Endothelial cell of umbilical vein (primary cell): Measurements from ENCODE around the gene TMCC3. TPM values are rescaled to one million over a fixed set of nuclear protein-coding genes. Genes with fewer than 3 reads are reported as not detected.
"Not testable (repeated sequence)": the region's sequence is repeated elsewhere in the genome, so short reads cannot be mapped to it uniquely, and the experiment has no call there.

Experiments used
- BruUV-seq: library from RNA; stranded (reverse); fragments of 400-500 nt; replicated peaks from 2 replicates; lab custom pipeline; 2021; lab: Mats Ljungman, UMichigan
- CTCF ChIA-PET: fragments of 300-600, 350-600 bp; sonication (Branson Sonifier 250); formaldehyde crosslinking; loops from one replicate; lab custom pipeline; 2021; ENCODE audit warnings: antibody characterized with exemption, inconsistent platforms; lab: Charles Lee
- POLR2A ChIA-PET: fragments of 300-600, 350-600 bp; sonication (Branson Sonifier 250); formaldehyde crosslinking; loops from one replicate; lab custom pipeline; 2021; ENCODE audit warnings: antibody characterized with exemption, inconsistent platforms; lab: Charles Lee
- DNase-seq: peaks from one replicate; pipeline ENCODE4 v3.0.0-alpha.2; 2011; ENCODE audit warnings: low read depth, low spot score
- FAIRE-seq: peaks from 2 replicates; lab custom pipeline; 2011; peaks lifted over from hg19 to GRCh38; lab: Jason Lieb, UNC
- H2AFZ ChIP-seq: 2 replicates; pipeline ENCODE4 v1.6.0; 2012; ENCODE audit warnings: low read depth, low read length, control low read depth, inconsistent platforms
- H3K27ac ChIP-seq: 2 replicates; pipeline ENCODE4 v1.5.1; 2011; ENCODE audit warnings: low read depth, mild to moderate bottlenecking, control low read depth, low read length, moderate library complexity; ENCODE audit not compliant: insufficient read depth
- H3K27me3 ChIP-seq, 2 experiments: 2 replicates each; pipeline versions ENCODE4 v1.6.0 to v1.6.1; 2011; ENCODE audit warnings: low read length in 2 of 2, mixed read lengths in 1 of 2; ENCODE audit not compliant: control insufficient read depth in 2 of 2, insufficient read depth in 2 of 2
- H3K36me3 ChIP-seq, 2 experiments: 2 replicates in 1 of 2; 3 replicates in 1 of 2; pipeline ENCODE4 v1.5.1; 2011; ENCODE audit warnings: low read length in 2 of 2, mild to moderate bottlenecking in 1 of 2, moderate library complexity in 1 of 2; ENCODE audit not compliant: control insufficient read depth in 2 of 2, insufficient read depth in 2 of 2; ENCODE audit errors: extremely low read depth in 1 of 2
- H3K4me1 ChIP-seq: 3 replicates; pipeline ENCODE4 v1.5.1; 2011; ENCODE audit warnings: mild to moderate bottlenecking, low read length; ENCODE audit not compliant: control insufficient read depth, insufficient read depth; ENCODE audit errors: extremely low read depth
- H3K4me2 ChIP-seq: 2 replicates; pipeline ENCODE4 v1.6.1; 2011; ENCODE audit warnings: low read length, control low read depth, mixed read lengths; ENCODE audit not compliant: insufficient read depth
- H3K4me3 ChIP-seq, 3 experiments: fragments of 200-600 bp in 1 of 3; sonication (generic), shearing (Covaris generic) in 1 of 3; replicated peaks in 1 of 3; 2 replicates each; pipeline ENCODE4 v1.5.1; 2011 to 2016; ENCODE audit warnings: control low read depth in 3 of 3, low read length in 3 of 3, mild to moderate bottlenecking in 2 of 3, inconsistent platforms in 1 of 3, low read depth in 1 of 3, moderate library complexity in 1 of 3; ENCODE audit not compliant: insufficient read depth in 1 of 3
- H3K79me2 ChIP-seq: 2 replicates; pipeline ENCODE4 v1.6.0; 2012; ENCODE audit warnings: low read length, inconsistent platforms; ENCODE audit not compliant: control insufficient read depth, insufficient read depth
- H3K9ac ChIP-seq: replicated peaks from 2 replicates; pipeline ENCODE3; 2011; ENCODE audit warnings: low read length, control low read depth; ENCODE audit not compliant: insufficient read depth; ENCODE audit errors: extremely low read depth
- H3K9me1 ChIP-seq: replicated peaks from 3 replicates; pipeline ENCODE4 v1.6.0; 2011; ENCODE audit warnings: mild to moderate bottlenecking, low read length; ENCODE audit not compliant: control insufficient read depth, insufficient read depth; ENCODE audit errors: extremely low read depth
- H3K9me3 ChIP-seq: replicated peaks from 2 replicates; pipeline ENCODE4 v1.5.1; 2012; ENCODE audit warnings: low read length, inconsistent platforms; ENCODE audit not compliant: control insufficient read depth, insufficient read depth
- H4K20me1 ChIP-seq: replicated peaks from 2 replicates; pipeline ENCODE3; 2011; ENCODE audit warnings: mild to moderate bottlenecking, low read length; ENCODE audit not compliant: control insufficient read depth, insufficient read depth; ENCODE audit errors: extremely low read depth
- EZH2 ChIP-seq: IDR thresholded peaks from 2 replicates; pipeline ENCODE4 v1.6.1; 2012; ENCODE audit warnings: borderline replicate concordance, low read depth, mild to moderate bottlenecking, moderate library complexity, low read length, inconsistent platforms; ENCODE audit not compliant: severe bottlenecking
- FOS ChIP-seq: IDR thresholded peaks from 2 replicates; pipeline ENCODE4 v1.6.1; 2011; ENCODE audit warnings: mild to moderate bottlenecking, low read length, moderate library complexity, borderline replicate concordance; ENCODE audit not compliant: insufficient read depth
- GATA2 ChIP-seq: IDR thresholded peaks from 2 replicates; pipeline ENCODE4 v1.7.0; 2011; ENCODE audit warnings: low read depth, mild to moderate bottlenecking, moderate library complexity, mixed read lengths, low read length; ENCODE audit not compliant: insufficient read length, insufficient read depth
- JUN ChIP-seq: IDR thresholded peaks from 2 replicates; pipeline ENCODE4 v1.6.1; 2011; ENCODE audit warnings: borderline replicate concordance, low read depth; ENCODE audit not compliant: insufficient read length, insufficient read depth
- MYC ChIP-seq: IDR thresholded peaks from one replicate; pipeline ENCODE4 v1.6.1; 2011; ENCODE audit warnings: mild to moderate bottlenecking, low read depth, low read length
- POLR2A ChIP-seq: IDR thresholded peaks from 2 replicates; pipeline ENCODE4 v1.6.1; 2012; ENCODE audit warnings: low read depth, mild to moderate bottlenecking, control low read depth, low read length
- POLR2AphosphoS5 ChIP-seq: IDR thresholded peaks from 2 replicates; pipeline ENCODE4 v1.6.1; 2012; ENCODE audit warnings: low read depth, mild to moderate bottlenecking, control low read depth, low read length, moderate library complexity; ENCODE audit not compliant: insufficient read depth
- dilution Hi-C: fragments of 300-500 bp; cut with MboI; formaldehyde crosslinking; loops from one replicate; pipeline ENCODE4 v1.15.0; 2019; ENCODE audit warnings: low sequenced_read_pairs; ENCODE audit not compliant: extremely low pct_ligation_motif_present
- intact Hi-C: fragments of 100-400 bp; cut with micrococcal nuclease; formaldehyde crosslinking; loops from one replicate; pipeline ENCODE4 v1.10.0; 2022
- polyA plus RNA-seq, 4 experiments: library from polyadenylated mRNA; depleted of rRNA in 3 of 4; stranded (reverse) in 3 of 4; unstranded in 1 of 4; fragments of >200 nt; gene quantifications; 2 replicates each; pipeline versions ENCODE4 v1.2.1 to v1.2.3, GENCODE V29; 2011 to 2012; ENCODE audit warnings: missing spikeins in 1 of 4
- total RNA-seq: library from RNA; stranded (reverse); gene quantifications from 2 replicates; pipeline ENCODE4 v1.2.3, GENCODE V29; 2021
- TF ChIP-seq, protein P1 (sequence below): IDR thresholded peaks from 2 replicates; pipeline ENCODE4 v1.6.1; 2011; ENCODE audit not compliant: insufficient read depth, insufficient read length
- TF ChIP-seq, protein P2 (sequence below), 2 donors: IDR thresholded peaks; 1 replicate in 1 of 2; 2 replicates in 1 of 2; pipeline ENCODE4 v1.5.1; 2011; ENCODE audit warnings: low read length in 2 of 2, mild to moderate bottlenecking in 2 of 2, moderate library complexity in 2 of 2, control low read depth in 1 of 2, inconsistent platforms in 1 of 2, low read depth in 1 of 2; ENCODE audit not compliant: insufficient read depth in 1 of 2; ENCODE audit errors: extremely low read depth in 1 of 2

Gene TMCC3
- total and polyA plus RNA-seq, 2 donors (not counting 3 experiments of a cell fraction or from before 2014, with no cell fraction given) = 13.5 to 30.4 TPM

DNA sequence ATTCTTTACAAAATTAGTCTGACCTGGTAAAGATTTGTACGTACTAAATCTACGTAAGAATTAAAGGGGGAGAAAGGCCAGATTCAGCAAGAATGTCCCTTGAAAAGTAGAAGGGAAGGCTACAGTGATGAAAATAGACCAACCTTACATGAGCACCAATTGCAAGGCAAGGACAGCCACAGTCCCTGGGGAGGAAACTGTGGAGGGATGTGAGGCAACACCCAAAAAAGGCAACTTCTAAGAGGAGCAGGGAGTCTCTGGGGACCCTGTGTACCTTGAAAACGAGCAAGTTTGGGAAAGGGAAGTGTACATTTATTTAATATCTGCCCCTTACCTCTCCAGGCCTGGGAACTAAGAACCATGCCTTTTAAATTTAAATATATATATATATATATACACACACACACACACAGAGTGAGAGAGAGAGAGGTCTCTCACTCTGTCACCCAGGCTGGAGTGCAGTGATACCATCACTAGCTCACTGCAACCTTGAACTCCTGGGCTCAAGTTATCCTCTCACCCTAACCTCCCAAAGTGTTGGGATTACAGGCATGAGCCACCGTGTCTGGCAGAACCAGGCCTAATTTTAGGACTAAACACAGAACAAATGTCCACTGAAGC lies 56.4 kb downstream of the TMCC3 start:
- Histone ChIP-seq H3K4me3 (no peak overlapping the region), H2AFZ (no peak overlapping the region), H3K4me2 (no peak overlapping the region), H3K79me2 (peaks cover 20% of the 10 kb centered on the region), H3K27me3 (no peaks in the 10 kb centered on the region), H3K27ac (peak overlapping the region; percentile 0), H4K20me1 (no peaks in the 10 kb centered on the region), H3K4me1 (peaks cover 57% of the 10 kb centered on the region), H3K9me3 (no peaks in the 10 kb centered on the region), H3K9me1 (no peaks in the 10 kb centered on the region), H3K9ac (no peak overlapping the region), H3K36me3 (no peaks in the 10 kb centered on the region)
- ChIA-PET POLR2A (interaction anchor here (0.6 kb wide), 2 partner anchors 29 to 632 kb away, joined by 3 read pairs; no protein-coding TSS in a partner anchor), CTCF (interaction anchor here (1.4 to 1.5 kb wide), 2 partner anchors 10 to 29 kb away, joined by 4 to 8 read pairs; no protein-coding TSS in a partner anchor)
- FAIRE-seq (no peak), DNase-seq (no peak)
- intact Hi-C loops = loop anchor here (2.0 to 5.0 kb wide), 3 partner anchors 21 to 168 kb away; no protein-coding TSS in a partner anchor
- no TSS peak for BruUV-seq
- TF ChIP-seq GATA2 (no peak), MYC (no peak), POLR2AphosphoS5 (no peak), FOS (no peak), POLR2A (no peak), JUN (no peak), EZH2 (no peak)
- TF ChIP-seq, protein P1, sequence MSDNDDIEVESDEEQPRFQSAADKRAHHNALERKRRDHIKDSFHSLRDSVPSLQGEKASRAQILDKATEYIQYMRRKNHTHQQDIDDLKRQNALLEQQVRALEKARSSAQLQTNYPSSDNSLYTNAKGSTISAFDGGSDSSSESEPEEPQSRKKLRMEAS = no peak
- TF ChIP-seq, protein P2, sequence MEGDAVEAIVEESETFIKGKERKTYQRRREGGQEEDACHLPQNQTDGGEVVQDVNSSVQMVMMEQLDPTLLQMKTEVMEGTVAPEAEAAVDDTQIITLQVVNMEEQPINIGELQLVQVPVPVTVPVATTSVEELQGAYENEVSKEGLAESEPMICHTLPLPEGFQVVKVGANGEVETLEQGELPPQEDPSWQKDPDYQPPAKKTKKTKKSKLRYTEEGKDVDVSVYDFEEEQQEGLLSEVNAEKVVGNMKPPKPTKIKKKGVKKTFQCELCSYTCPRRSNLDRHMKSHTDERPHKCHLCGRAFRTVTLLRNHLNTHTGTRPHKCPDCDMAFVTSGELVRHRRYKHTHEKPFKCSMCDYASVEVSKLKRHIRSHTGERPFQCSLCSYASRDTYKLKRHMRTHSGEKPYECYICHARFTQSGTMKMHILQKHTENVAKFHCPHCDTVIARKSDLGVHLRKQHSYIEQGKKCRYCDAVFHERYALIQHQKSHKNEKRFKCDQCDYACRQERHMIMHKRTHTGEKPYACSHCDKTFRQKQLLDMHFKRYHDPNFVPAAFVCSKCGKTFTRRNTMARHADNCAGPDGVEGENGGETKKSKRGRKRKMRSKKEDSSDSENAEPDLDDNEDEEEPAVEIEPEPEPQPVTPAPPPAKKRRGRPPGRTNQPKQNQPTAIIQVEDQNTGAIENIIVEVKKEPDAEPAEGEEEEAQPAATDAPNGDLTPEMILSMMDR (IDR thresholded peaks at IDR 0.05; ENCODE audit: extremely low read depth in 1 of 2, insufficient read depth in 1 of 2, low read depth in 1 of 2, low read length in 2 of 2) = no peak
- dilution Hi-C loops = no loop called here

DNA sequence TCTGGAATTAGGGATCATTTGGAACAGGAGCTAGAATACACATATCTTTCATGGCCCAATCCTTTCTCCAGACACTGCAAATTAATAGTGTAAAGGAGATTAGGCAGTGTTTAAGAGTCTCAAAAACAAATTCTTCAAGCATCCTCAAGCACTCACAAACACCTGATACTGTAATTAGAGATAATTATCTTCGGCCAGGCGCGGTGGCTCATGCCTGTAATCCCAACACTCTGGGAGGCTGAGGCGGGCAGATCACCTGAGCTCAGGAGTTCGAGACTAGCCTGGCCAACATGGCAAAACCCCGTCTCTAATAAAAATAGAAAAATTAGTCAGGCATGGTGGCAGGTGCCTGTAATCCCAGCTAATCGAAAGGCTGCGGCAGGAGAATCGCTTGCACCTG lies 57.6 kb downstream of the TMCC3 start:
- H3K27me3 ChIP-seq, FAIRE-seq, H3K9ac ChIP-seq, H3K9me1 ChIP-seq, H3K4me3 ChIP-seq, H2AFZ ChIP-seq, H3K4me2 ChIP-seq, DNase-seq, H3K36me3 ChIP-seq, H3K9me3 ChIP-seq, BruUV-seq, dilution Hi-C loops, H4K20me1 ChIP-seq: not testable (repeated sequence)
- peak overlapping the region; percentile 83 for H3K27ac ChIP-seq
- intact Hi-C loops = loop anchor here (1.0 to 5.0 kb wide), 6 partner anchors 22 to 170 kb away; no protein-coding TSS in a partner anchor
- CTCF ChIA-PET = interaction anchor here (0.8 kb wide), 1 partner anchor 11 kb away, joined by 3 read pairs; no protein-coding TSS in a partner anchor
- peaks cover 66% of the 10 kb centered on the region for H3K4me1 ChIP-seq
- peaks cover 20% of the 10 kb centered on the region for H3K79me2 ChIP-seq
- POLR2A ChIA-PET = interaction anchor here (0.7 kb wide), 1 partner anchor 217 kb away, joined by 4 read pairs; no protein-coding TSS in a partner anchor
